ENCODE data around the gene XG. TPM values are rescaled to one million over a fixed set of nuclear protein-coding genes. Genes with fewer than 3 reads are reported as not detected.
"Not testable (repeated sequence)": the region's sequence is repeated elsewhere in the genome, so short reads cannot be mapped to it uniquely, and the experiment has no call there.

The XG gene, protein sequence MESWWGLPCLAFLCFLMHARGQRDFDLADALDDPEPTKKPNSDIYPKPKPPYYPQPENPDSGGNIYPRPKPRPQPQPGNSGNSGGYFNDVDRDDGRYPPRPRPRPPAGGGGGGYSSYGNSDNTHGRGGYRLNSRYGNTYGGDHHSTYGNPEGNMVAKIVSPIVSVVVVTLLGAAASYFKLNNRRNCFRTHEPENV
- total RNA-seq, result 2.6 TPM
- long read RNA-seq, result 0 reads

DNA sequence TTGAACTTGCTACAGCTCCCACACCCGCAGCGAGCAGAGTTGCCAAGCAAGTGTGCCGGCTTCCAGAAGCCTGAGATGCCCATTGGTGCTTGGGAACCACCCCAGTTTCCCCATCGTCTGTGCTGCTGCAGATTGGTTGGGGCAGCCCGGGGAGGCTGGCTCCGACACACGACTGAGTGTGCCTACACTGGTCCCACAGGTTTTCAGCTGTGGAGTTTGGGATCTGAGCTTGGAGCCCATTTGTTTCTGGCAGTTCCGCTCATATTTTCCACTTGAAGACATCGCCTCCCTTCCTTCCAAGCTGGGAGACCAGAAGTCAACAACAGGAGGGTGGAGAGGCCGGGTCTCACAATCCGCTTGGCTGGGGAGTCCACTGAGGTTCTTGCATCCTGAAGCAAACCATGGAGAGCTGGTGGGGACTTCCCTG lies at the start of gene XG:
Gene XG (plus strand): TSS at position 167 of the 427 bp plus-strand sequence. CDS start 235 bp downstream, at position 402.
- DNase-seq (ENCODE audit: low spot score), result not testable (repeated sequence)

DNA sequence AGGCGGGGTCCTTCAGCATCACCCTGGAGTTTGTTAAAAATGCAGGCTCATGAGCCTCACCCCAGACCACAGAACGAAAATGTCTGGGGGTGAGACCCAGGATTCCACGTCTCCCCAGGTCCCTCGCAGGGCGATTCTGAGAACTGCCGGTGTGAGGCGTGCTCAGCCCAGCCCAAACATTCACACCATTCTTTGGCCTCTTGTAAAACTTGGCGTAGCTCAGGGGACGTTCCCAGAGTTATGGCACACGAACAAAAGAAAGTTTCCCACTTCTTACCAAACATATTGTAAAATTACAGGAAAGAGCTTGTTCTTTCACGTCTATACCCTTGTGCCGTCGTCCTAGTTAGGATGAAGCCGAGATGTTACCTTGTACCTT lies 47.9 kb upstream of the XG start:
- no peak for DNase-seq (ENCODE audit: low spot score)
- intact Hi-C loops (cut with DNase I), result no loop called here

More for the DNA sequence above, at the start of gene XG:
- intact Hi-C loops (cut with DNase I), result not testable (repeated sequence)

DNA sequence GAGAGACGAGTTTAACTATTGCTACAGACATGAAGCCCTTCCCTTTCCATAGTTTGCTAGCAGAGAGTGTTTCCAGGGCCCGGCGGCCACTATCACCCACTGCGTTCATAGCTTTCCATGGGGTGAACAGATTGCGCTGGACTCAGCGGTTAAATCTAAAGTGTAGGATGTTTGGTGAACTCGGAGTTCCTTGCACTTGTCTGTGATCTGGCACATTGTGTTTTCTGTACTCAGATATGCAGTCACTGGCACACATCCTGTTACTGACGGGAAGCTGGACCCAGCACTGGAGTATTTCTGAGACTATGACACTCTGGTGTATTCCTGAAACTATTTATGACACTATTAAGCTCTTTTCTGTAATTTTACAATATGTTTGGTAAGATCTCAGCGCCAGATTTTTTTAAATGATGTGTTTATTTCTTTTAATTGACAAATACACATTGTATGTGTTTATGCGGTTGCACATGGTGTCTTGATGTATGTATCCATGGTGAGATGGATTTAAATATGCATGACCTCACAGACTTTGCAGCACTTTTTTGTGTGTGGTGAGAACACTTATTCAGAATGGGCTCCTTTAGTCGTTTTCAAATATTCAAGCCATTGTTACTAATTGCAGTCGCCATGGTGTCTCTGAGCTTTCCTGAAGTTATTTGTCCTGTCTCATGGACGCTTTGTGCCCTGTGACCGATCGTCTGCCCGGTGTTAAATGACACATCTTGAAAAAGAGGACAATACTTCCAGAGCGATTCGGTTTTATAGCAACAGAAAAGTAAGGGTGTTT lies 46.6 kb upstream of the XG start:
- intact Hi-C loops (cut with DNase I), result no loop called here
- DNase-seq (ENCODE audit: low spot score), result no peak

DNA sequence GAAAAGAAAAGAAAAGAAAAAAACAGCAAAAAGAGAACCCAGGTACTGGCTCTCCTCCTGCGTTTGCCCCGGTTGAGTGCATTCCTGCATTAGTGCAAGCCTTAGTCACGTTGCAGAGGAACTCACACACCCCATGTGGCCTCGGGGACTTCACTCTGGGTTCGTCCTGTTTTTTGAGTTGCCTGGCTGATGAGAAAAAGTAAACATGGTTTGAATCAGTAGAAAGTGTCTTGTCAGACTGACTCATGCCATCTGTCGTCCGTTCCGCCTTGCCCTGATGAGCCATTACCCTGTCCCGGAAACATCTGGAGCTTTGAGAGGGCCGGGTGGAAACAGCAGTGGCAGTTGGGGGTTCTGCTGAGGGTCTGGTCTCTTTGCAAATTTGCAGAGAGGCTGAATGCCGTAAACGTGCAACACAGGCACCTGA lies 44.5 kb upstream of the XG start:
- intact Hi-C loops (cut with DNase I), result no loop called here

DNA sequence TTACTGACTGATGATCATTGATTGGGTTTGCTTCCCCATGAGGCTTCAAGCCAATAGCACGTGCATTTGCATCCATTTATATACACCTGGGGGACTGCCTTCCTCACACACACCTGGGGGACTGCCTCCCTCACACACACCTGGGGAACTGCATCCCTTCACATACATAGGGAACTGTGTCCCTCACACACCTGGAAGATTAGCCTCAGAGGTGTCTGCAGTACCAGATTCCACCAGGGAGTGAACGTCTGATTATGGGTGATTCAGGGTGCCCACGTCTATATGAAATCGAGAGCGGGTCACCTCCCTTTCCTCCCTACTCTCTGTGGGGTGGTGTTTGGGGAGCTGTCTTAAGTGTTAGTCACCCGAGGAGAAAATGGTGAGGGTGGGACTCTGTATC lies 43.8 kb upstream of the XG start:
- DNase-seq (ENCODE audit: low spot score), result peak; percentile 22
- intact Hi-C loops (cut with DNase I), result no loop called here

More for the DNA sequence above, 44.5 kb upstream of the XG start:
- DNase-seq (ENCODE audit: low spot score), result no peak

DNA sequence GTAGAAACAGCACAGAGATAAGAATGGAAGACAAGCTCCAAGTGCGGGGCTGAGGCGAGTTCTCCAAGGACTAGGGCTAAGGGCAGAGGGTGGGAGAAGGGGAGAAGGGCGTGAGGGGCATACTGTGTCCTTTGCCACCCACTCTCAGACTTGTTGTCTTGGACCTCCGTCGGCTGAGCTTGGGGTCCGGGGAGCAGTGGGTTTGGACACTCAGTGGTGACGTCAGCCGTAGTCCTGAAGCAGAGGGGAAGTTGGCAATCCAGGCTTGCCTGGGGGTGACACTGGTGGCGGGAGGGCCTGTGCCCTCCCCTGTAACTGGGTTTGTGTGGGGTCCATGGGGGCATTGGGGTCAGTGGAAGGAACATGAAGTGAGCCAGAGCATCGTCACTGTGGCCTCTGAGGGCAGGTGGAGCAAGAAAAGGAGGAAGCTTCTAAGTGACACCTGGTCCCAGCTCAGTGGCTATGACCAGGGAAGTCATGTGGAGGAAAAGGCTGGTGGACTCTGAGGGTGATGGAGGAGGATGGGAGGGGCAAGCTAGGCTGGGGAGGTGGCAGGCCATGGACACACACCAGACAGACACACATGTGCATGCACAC lies 43.1 kb upstream of the XG start:
- intact Hi-C loops (cut with DNase I), result no loop called here
- DNase-seq (ENCODE audit: low spot score), result peak; percentile 31

DNA sequence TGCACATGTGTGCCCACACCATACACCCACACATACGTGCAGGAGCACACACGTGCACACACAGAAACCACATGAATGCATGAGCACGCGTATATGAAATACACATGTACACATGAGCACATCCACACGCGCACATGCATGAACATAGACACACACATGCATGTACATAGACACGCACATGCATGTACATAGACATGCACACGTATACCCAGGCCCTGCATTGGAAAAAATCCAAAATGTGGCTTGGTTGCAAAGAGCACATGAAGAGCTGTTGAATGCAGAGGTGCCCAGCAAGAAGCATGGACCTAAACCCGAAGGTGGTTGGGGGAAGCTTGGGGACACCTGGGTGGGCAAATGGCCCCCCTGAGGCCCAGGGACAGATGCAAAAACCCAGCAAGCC lies 42.3 kb upstream of the XG start:
- DNase-seq (ENCODE audit: low spot score), result peak; percentile 19
- intact Hi-C loops (cut with DNase I), result no loop called here

DNA sequence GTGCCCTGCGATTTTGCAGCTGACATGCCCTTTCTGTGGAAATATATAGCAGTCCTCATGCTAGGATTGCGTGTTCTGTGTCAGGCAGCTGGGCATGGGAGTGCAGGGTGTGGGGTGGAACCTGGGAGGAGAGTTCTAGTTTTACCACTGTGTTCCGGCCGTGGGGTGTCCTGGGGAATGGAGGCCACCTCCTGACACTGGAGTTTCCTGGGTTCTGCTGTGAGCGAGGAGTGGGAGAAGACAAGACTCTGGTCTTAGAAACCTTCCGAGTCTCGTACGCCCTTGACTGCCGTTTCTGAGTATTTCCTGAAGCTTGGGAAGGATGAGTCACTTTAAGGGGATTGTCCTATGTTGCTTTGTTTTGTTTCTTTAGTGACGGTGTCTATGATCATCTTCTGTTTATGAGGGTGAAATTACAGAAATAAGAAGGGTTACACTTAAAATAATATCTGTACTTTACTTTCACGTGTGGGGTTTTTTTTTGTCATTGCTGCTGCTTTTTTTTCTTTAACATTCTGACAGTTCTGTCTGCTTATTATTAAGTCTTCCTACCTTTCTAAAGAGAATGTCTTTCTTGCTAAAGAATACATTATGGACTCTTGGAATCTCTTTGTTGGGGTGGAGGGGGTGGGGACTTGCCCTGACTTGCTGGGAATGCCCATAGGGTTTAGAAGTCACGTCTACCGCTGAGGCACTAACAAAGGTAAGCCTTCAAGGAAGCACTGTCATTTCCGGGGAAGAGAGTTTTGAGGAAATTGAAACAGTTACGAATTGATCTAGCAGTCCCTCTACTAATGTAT lies 41.6 kb upstream of the XG start:
- peak; percentile 20 for DNase-seq (ENCODE audit: low spot score)
- intact Hi-C loops (cut with DNase I), result no loop called here

DNA sequence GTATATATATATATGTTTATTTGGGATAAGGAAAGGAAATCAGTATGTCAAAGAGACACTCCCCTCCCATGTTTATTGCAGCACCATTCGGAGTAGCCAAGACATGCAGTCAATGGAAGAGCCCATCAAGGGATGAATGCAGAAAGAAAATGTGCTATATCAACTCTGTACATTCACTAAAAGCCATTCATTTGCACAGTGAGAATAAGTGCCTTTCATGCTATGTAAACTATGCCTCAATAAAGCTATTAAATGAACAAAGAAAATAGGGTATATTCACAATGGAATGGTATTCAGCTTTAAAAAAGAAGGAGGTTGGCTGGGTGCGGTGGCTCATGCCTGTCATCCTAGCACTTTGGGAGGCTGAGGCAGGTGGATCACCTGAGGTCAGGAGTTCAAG lies 40.4 kb upstream of the XG start:
- DNase-seq (ENCODE audit: low spot score), result peak; percentile 4
- intact Hi-C loops (cut with DNase I), result no loop called here

DNA sequence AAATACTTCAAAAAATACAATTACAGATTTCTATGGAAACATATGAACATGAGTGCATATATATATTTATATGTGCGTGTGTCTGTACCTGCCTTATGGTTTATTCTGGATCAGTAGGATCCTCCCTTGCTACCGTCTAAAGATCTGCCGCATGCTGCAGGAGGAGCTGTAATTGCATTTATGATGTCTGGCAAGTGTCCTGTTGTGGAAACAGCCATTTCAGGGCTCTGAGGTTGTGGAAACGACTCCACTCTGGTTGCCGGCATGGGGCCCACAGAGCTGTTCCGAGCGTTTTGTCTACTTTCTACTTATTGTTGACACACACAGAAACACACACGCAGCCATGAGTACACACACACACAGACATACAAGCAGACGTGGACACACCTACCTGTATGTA lies 39.4 kb upstream of the XG start:
- intact Hi-C loops (cut with DNase I), result no loop called here
- peak; percentile 44 for DNase-seq (ENCODE audit: low spot score)

DNA sequence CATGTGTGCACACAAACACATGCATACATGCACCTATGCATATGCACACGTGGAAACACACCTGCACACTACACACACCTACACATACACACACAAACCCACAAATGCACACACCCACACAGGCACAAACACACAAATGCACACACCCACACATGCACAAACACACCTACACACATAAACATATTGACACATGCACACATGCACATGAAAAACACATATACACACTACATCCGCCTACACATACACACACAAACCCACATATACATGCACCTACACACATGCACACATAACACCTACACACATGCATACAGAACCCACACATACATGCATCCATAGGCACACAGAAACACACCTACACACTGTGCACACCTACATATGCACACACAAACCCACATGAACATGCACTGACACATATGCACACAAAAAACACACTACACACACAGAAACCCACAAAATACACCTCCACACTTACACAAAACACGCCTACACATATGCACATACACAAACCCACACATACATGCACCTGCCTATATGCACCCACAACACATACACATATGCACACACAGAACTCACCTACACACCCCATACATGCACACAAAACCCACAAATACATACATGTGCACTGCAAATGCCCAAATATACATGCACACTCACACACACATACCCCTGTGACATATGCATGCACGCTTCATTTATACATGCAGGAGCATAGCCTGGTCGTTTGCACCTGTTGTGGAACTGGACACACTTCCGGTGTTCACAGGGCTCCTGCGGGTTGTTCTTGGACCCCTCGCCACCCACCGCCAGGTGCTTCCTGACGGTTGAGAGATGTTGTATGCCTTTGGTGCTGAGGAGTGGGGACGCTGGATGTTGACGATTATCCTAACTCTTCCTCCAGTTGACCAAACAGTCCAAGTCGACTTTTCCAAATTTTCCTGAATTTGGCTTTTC lies 38.7 kb upstream of the XG start:
- intact Hi-C loops (cut with DNase I), result no loop called here
- peak; percentile 38 for DNase-seq (ENCODE audit: low spot score)

DNA sequence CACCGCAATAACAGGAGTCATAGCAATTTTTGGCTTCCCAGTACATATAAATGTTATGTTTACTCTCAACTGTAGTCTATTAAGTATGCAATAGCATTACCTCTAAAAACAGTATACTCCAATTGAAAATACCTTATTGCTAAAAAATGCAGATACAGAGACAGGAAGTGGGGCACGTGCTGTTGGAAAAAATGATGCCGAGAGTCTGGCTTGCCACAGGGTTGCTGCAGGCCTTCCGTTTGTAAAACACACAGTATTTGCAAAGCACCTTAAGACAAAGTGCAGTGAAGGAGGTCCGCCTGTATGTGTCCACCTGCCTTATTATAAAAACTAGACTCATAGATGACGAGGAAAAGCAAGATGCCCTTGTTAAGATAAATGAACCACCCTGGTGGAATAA lies 37.3 kb upstream of the XG start:
- intact Hi-C loops (cut with DNase I), result no loop called here
- no peak for DNase-seq (ENCODE audit: low spot score)

DNA sequence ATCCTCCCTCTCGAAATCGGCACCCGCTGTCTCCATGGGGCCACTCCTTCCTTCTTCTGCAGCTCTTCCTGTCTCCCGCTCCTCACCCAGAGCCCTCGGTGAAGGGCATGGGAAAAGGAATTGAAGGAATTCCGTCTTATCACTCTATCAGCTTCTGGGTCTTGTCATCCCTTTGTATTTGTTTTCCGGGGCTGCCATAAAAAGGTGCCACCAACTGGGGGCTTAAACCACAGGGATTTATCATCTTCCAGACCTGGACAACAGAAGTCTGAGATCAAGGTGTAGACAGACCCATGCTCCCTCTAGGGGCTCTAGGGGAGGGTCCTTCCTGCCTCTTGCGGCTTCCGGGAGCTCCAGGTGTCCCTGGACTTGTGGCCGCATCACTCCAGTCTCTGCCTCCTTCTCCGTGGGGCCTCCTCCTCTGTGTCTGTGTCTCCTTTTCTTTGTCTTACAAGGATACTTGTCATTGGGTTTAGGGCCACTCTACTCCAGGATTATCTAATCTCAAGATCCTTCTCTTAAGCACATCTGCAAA lies 36.7 kb upstream of the XG start:
- DNase-seq (ENCODE audit: low spot score), result peak; percentile 71
- intact Hi-C loops (cut with DNase I), result no loop called here

DNA sequence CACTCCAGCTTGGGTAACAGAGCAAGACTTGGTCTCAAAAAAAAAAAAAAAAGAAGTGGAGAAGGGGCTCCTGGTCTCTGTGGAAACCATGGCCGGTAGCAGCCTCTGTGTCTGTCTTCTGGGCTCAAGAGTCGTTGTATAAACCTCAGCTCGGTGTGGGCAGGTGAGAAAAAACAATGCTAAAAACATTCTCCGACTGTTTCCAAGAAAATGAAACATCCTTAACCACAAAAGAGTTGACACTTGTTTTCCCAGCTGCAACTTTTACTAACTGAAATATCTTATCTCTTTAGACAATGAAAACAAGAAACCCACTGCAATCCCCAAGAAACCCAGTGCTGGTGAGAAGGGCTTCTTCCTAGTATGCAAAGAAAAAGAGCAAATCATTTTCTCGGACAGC lies 34.5 kb upstream of the XG start:
- DNase-seq (ENCODE audit: low spot score), result no peak
- intact Hi-C loops (cut with DNase I), result no loop called here

DNA sequence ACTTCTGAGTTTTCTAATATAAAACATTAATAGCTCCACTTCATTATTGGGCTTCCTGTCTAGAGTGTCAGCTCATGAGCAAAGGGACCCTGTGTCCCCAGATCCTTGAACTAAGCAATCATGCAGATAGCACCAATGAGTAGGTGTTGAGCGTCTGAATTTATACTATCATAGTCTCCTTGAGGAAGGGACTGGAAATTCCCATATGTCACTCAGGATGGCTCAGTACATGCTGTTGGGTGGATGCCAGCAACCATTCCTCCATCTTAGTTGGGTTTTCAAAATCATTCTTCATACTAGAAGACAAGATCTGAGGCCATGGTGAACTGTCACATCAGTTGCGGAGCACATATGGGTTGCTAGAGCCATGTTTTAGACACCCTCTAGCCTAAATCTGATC lies 33.0 kb upstream of the XG start:
- no peak for DNase-seq (ENCODE audit: low spot score)
- intact Hi-C loops (cut with DNase I), result no loop called here

DNA sequence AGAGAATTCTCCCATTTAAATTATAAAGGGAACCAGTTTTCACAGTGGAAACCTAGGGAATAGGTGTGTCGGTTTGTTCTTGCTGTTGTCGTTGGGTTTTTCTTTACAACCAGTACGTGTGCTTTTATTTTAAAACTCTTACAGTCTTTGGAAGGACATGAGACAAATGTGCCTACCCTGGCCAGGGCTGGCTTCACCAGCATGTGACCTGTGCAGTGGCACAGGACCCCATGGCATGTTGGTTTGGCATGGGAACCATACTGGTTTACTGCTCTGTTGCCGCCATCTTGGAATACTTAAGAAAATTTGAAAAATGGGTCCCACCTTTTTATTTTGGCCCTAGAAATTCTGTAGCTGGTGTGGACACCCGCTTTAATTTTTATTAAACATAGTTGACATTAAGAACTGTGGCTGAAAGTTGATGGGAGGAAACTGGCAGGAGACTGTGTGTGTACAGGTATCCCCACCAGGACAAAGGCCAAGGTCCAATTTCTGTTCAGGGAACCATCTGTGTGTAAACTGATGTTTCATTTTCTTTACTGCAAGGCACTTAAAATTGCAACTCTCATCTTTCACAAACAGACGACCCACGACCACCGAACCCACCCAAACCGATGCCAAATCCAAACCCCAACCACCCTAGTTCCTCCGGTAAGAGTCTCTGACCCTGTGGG lies 31.9 kb upstream of the XG start:
- intact Hi-C loops (cut with DNase I), result no loop called here
- DNase-seq (ENCODE audit: low spot score), result no peak

DNA sequence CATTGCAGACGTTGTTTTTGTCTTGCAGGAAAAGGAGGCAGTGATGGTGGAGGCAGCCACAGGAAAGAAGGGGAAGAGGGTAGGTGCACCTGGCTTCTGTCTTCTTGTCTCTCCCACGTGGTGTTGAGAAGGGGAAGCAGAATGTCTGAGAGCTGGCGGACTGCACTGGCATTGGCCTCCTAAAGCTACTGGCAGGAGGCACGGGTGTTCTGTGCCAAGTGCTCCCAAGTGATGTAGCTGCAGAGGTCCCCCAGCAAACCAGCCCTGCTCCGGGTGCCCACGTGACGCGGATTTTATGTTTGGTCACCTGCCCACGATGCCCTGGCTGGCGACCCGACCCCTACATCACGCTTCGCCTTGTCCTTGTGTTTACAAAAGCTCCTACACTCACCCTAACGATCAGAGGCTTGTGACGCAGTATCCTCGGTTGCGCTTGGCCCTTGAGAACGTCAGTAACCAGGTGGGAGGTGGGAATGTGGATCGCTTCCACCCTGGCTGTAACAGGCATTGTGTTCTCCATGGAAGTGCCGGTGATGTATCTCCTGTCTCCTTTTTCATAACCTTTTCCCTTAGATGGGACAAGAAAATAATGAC lies 28.5 kb upstream of the XG start:
- intact Hi-C loops (cut with DNase I), result no loop called here
- DNase-seq (ENCODE audit: low spot score), result no peak

DNA sequence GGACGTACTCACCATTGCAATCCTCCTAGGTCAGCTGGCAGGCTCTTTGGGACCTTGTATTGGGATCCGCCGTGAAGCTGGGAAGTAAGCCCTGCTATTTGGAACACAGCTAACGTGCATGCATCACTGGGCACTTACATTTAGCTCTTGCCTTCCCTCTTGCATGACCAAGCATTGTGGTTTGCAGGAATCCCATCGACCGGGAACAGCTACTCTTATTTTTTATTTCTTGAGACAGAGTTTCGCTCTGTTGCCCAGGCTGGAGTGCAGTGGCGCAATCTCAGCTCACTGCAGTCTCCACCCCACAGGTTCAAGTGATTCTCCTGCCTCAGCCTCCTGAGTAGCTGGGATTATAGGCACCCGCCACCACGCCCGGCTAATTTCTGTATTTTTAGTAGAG lies 24.6 kb upstream of the XG start:
- DNase-seq (ENCODE audit: low spot score); intact Hi-C loops (cut with DNase I): not testable (repeated sequence)

Data from cardiac septum (tissue), 1 donor.